HG03045 (cell line): ENCODE measurements around the gene RAPH1.

Source experiments
- ATAC-seq: cut with Tn5 transposase; IDR thresholded peaks from one replicate; pipeline ENCODE4 v1.9.1; 2021; ENCODE audit warnings: mild to moderate bottlenecking, moderate library complexity; ENCODE audit not compliant: unreplicated experiment

The RAPH1 gene, protein sequence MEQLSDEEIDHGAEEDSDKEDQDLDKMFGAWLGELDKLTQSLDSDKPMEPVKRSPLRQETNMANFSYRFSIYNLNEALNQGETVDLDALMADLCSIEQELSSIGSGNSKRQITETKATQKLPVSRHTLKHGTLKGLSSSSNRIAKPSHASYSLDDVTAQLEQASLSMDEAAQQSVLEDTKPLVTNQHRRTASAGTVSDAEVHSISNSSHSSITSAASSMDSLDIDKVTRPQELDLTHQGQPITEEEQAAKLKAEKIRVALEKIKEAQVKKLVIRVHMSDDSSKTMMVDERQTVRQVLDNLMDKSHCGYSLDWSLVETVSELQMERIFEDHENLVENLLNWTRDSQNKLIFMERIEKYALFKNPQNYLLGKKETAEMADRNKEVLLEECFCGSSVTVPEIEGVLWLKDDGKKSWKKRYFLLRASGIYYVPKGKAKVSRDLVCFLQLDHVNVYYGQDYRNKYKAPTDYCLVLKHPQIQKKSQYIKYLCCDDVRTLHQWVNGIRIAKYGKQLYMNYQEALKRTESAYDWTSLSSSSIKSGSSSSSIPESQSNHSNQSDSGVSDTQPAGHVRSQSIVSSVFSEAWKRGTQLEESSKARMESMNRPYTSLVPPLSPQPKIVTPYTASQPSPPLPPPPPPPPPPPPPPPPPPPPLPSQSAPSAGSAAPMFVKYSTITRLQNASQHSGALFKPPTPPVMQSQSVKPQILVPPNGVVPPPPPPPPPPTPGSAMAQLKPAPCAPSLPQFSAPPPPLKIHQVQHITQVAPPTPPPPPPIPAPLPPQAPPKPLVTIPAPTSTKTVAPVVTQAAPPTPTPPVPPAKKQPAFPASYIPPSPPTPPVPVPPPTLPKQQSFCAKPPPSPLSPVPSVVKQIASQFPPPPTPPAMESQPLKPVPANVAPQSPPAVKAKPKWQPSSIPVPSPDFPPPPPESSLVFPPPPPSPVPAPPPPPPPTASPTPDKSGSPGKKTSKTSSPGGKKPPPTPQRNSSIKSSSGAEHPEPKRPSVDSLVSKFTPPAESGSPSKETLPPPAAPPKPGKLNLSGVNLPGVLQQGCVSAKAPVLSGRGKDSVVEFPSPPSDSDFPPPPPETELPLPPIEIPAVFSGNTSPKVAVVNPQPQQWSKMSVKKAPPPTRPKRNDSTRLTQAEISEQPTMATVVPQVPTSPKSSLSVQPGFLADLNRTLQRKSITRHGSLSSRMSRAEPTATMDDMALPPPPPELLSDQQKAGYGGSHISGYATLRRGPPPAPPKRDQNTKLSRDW

DNA sequence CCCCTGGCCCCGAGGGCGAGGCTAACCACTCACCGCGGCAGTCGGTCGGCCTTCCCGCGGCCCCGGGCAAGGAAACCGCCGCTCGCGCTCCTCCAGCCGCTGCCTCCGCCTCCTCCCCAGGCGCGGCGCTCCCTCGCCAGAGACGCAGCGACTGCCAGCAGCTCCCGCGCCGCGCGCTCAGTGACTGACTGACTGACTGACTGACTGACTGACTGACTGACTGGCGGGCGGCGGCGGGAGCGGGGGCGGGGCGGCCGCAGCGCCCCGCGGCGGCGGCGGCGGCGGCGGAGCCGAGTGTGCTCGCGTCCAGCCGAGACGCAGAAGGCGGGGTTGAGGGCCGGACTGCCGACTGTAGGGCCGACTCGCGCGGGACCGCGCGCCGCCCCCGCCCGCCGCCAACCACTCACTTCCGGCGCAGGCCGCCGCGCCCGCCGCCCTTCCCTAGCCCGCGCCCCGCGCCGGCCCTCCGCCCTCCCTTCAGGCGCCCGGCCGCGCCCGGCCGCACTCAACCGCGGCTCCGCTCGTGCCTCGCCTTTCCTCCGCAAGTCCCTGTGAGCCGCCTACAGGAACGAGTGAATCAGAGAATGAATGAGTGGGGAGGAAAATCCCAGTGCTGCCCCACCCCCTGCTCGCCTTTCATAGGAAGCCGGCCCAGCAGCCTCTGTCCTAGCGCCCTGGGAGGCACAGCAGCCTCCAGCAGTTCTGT lies at the start of gene RAPH1:
RAPH1 (minus strand) TSS at position 224 of the 706 bp plus-strand sequence. CDS start 39,948 bp downstream, outside the sequence.
- ATAC-seq, result peak; percentile 64

DNA sequence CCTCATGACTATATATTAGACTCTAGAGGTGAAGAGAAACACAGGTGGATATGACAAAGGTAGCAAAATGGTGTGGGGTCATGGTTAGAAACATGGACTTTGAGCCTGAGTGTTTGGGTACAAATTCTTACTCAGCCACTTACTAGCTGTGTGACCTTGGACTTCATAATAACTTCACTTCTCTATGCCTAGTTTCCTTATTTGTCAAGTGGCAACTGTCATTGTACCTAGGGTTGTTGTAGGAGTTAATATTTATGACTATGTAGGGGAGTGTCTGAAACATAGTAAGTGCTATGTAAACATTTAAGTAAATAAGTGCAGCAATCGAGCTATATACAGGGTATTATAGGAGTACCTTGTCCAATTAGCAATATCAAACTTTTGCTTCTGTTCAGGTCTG lies 49.7 kb upstream of the RAPH1 start:
- ATAC-seq, result no peak

DNA sequence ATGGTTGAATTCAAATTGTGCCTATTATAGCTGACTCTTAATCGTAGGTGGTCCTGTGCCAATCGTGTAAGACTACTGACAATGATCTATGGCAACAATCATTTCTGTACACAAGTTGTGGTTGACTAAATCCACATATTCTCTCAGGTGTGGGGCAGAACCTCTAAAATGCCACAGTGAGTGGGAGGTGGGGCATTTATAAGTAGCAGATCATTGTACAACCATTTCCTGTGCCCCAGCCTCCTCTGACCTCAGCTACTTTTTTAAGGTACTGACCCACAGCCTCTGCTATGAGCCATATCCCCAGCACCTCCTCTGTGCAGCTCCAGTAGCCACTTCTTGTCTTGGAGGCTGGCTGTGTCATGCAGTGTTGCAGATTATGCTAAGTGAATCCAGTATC lies 48.6 kb upstream of the RAPH1 start:
- ATAC-seq, result peak; percentile 47

DNA sequence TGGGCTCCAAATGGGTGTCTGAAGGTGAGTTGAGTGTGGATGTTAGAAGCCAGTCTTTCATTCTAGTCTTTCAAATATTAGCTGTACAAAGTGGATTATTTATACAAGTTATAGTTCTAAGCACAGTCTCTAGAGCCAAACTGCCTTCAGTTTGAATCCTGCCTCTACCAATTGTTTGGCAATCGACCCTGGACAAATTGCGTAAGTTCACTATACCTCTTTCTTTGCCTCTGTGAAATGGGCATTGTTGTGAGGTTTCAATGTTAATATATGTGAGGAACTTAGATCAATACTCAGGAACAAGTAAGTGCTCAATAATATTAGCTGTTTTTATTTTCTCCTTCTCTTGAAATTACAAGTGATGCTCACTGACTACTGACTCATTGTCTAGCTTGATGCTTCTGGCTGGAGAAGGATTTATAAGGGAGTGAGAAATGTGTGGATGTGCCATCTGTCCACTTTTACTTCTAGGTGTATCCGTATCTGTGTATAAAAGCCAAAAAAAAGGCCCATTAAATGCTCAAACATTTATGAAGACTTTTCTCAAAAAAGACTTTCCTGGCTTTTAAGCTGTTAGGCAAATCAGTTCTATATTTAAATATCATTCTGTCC lies 48.1 kb upstream of the RAPH1 start:
- no peak for ATAC-seq

DNA sequence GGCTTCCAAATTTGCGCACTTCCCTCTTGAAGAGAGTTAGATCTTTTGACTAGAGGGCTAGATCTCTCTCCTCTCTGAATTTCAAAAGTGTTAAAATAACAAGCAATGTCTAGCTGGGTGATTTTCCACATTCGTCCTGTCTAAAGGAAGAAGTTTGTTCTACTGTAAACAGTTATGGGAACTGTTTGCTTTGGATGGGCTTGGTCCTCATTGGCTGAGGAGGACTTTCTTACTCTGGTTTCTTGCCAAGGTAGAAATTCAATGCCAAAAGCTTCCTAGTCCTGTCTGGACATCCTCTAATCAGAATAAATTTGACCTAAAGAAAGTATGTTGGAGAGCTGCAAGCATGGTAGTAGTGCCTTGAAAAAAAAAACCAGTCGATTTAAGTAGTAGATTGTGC lies 47.4 kb upstream of the RAPH1 start:
- no peak for ATAC-seq

DNA sequence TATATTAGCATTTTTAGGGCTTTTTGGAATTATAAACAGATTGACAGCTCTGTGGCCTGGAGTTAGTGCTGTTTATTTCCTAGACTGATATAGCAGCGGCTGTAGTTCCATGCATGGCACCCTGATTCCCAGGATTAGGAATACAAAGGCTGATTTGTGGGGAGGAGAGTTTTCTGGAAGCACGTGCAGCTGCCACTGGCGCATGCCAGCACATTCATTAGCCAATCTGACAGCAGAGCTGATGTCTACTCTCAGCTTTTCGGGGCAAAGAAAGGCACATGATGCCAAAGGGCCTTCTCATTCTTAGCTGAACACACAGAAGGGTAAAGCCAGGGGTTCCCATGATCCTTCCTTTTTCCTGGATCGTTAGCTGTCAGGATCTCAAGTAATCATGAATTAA lies 45.7 kb upstream of the RAPH1 start:
- ATAC-seq, result no peak

DNA sequence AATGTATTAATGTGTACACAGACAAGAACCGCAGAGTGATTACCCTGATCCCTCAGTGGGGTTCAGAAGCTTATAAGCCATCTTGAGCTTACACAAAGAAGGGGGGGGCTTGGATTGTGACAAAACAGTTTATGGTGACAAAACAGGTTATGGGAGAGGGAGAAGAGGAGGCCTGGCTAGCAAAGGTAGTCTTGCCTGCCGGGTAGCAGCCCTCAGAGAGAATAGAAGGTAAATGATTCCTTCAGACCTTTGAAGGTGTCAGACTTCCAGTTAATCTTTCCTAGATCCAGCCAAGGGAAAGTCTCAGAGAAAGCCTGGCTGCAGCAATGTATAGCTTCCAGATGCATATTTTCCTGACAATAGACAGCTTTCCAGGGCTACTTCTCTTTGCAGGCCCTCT lies 44.6 kb upstream of the RAPH1 start:
- no peak for ATAC-seq

DNA sequence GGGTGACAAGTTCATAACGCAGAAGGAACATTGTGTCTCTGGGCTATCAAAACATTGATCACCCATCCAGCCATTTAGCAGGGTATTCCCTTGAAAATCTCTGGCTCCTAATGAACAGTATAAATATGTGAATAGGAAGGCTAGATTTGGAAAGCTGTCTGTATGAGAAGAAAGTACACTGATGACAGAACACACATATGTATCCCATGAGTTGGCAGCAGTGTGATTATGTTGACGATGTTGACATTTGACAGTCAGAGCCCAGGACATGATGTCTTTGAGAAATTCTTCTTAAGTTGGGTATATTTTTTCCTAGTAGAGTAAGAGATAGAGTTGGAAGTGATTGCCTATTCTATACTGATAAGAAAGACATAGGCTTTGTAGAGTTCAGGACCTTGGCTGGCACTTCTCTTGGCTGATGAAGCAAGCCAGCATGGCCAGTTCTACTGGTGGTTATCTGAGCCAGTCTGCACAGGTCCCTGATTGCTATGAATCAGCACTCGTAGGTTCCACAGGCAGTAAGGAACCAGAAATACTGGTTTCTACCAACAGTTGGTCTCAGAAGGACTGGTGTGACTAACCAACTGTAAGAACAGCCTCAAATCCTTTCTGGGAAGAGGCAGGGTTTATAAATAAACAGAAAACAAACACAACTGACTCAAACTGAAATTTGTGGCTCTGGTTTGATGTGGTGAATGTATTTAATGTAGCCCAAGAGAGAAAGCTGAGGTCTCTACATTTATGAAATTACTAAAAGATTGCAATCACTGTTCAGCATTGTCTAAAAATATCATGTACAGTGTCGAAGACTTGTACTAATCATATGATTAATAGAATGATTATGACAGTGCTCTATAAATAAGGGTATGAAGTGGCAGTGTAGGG lies 43.9 kb upstream of the RAPH1 start:
- ATAC-seq, result peak; percentile 96

DNA sequence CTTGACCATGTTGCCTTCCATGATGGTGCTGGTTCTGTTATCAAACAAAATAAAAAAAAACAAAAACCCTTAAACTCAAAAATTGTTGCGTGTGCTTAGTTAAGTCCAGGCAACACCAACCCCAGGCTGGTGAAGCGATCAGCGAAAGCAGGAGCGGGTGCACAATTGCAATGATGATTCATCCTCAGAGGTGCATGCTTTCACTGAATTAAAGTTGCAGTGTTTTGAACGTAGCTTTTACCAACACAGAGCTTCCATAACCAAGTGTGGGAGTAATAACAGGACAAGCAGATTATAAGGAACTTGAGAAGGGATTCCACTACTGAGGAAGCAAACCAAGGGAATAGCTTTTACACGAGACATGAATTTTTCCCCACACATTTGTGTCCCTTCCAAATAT lies 39.7 kb upstream of the RAPH1 start:
- no peak for ATAC-seq

DNA sequence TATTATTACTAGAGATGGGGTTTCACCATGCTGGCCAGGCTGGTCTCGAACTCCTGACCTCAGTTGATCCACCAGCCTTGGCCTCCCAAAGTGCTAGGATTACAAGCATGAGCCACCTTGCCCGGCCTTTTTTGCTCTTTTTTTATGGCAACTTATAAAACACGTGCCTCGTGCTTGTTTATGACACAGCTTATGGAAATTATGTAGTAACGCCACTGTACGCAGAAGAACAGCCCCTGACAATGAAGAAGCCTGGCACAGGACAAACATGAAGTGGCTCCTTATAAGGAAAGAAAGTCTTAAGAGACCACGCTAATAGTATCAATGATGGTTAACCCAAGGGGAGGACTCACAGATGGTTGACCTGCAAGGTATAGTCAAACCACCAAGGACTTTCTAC lies 37.2 kb upstream of the RAPH1 start:
- no peak for ATAC-seq

DNA sequence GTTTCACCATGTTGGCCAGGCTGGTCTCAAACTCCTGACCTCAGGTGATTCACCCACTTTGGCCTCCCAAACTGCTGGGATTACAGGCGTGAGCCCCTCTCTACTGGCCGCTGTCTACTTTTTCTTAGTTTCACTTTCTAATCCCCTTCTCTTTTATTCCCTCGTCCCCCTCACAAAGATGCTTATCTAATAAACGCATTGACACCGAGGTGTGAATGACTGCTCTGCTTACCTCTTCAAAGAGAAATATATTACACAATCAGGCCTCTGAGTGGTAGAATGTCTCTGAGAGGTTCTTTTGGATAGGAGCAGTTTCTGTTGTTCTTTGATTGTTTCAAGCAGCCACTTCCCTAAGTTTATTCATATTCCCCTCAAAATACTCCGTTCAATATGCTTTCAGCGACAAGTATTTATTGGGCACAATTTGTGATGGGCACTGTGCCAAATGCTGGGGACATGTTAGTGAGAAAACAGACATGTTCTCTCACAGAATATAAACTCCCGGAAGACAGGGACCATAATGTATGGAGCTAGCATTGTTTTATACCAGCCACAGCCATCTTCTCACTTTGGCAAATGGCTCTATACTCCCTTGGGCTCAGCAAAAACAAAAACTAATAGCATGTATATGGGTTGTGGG lies 34.7 kb upstream of the RAPH1 start:
- ATAC-seq, result no peak

DNA sequence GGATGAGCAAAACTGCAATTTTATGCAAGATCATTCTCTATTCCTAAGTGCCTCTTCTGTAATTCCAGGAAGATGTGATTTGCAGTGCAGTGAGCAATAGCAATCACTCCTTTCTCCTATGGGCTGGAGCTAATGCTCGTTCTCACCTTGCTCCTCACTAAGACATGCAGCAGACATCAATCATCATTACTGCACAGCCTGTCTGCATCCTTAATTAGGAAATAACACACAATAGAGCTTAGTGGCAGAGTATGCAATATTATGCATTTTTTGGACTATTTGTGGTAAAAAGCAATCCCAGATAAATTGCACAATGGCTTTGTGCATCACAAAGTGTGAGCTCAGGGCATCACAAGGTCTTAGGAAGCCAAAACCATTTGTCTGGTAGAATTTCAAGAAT lies 32.6 kb upstream of the RAPH1 start:
- ATAC-seq, result no peak

DNA sequence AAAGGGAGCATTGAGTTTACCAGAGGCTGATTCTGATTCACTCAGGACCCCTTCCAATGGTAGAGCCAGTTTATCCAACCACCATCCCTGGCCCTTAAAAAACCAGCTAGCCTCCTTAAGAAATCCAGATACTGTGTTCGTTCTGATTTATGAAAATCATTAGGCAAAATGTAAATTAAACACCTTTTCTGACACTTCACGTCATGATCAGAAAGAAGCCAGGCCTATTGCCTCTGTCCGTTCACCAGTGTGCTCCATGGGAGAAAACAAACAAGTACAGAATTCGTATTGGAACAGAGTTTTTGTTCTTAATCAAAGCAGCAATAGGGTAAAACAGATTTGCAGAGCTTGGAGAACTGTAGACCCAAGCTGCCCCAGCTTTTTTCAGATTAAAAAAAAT lies 31.1 kb upstream of the RAPH1 start:
- no peak for ATAC-seq

DNA sequence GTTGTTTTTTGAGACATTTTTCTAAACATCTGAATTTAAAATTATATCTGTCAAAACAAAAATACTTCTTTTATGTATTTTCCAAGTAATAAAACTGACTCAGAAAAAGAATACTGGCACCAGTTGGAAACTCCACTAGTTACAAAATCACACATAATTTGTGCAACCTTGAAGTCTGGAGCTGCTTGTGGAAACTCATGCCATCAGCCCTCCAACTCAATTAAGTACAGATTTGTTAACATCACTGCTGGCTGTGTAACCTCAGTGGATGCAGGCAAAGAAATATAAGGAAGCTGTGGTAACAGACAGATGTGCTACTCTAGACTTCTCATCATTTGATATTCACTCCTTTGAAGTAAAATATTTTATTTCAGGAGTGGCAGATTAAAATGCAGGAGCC lies 30.0 kb upstream of the RAPH1 start:
- no peak for ATAC-seq

DNA sequence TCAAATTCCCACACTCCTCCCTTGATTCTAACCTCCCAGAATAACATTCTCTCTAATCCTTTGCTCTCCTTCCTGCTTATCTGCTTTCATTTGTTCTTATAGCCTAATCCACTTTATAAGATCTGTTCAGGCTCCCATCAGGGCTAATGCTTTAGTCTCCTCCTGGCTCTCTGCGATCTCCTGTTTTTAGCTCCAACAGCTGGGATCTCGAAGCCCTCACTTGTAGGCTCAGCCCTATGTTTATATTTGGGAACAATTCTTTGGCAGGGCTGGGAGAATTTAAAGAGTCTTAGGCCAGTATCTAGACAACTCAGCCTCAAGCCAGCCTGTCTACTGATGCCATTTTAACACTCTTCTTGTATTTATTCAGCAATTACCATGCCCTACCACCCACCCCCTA lies 27.2 kb upstream of the RAPH1 start:
- no peak for ATAC-seq

DNA sequence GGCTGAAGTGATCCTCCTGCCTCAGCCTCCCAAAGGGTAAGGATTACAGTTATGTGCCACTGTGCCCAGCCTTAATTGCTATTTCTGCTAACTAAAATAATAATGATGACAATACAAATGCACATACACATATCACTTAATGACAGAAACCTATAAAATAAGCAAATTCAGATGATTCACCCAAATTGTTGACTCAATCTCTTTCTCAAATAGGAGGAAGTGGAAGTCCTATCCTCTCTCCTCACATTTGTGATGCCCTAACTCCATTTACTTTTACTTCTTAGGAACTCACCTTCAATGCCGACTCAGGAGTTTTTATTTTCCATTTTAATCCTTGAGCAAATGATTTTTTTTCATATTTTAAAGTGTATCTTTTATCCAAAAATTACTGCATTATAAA lies 24.5 kb upstream of the RAPH1 start:
- no peak for ATAC-seq

DNA sequence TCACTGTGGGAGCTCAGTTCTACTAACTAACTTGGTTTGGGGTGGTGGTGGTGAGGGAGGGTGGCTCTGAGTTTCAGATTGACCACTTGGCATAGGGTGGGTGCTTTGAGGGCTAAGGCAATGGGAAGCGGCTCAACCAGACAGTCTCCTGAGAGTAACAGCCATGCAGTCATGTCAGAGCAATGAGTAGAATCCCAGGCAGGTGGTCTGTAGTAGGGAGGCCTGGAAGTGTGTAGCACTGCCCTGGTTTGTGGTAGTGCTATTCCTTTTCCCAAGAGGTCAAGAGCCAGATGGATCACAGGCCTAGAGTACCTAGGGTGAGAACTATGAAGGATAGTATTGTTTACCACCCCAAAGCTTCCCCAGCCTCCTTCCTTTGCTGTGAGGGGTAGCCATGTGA lies 18.7 kb upstream of the RAPH1 start:
- ATAC-seq, result no peak

DNA sequence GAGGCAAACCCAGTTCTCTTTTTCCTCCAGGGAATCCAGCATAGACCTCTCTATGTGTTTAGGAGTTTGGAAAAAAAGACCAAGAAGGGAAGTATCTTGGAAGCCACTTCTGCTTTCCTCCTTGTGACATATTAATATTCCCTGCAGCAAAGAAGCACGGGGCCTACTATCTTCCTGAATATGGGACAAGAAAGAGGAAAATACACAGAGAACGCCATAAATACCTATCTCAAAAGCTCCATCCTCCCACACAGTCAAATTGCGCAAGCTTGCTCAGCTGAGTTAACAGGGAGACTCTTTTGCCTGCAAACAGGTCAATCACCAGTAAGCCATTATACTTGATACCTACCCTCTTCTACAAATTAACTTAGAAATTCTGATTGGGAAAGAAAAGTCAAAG lies 16.7 kb upstream of the RAPH1 start:
- ATAC-seq, result no peak

DNA sequence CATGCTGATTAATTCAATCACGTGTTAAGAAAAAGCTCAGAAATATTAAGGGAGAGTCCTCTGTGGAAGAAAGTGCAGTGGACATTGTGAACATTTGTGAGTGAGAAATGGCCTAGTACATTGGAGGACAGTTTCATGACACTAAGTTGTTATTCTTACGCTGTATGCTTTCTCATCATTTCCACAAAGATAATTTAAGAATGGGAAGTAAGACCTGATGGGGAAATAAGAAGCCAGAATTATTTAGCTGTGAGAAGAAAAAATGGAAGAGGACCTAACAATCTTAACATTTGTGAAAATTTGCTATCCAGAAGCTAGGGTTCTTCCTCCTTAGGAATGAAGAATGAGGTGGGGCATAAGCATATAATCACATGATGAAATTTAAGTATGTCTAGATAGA lies 15.2 kb upstream of the RAPH1 start:
- no peak for ATAC-seq
